Lung (tissue), 12 donors: ENCODE data around the gene DCAF12. TPM values are rescaled to one million over a fixed set of nuclear protein-coding genes. Genes with fewer than 3 reads are reported as not detected.
"Not testable (repeated sequence)": the region's sequence is repeated elsewhere in the genome, so short reads cannot be mapped to it uniquely, and the experiment has no call there.

ENCODE experiments used
- ATAC-seq: fragments of 200-7000 bp; cut with Tn5 transposase; one replicate; pipeline ENCODE4 v1.9.1; 2020; ENCODE audit warnings: moderate number of reproducible peaks; ENCODE audit not compliant: insufficient read depth, low FRiP score
- DNase-seq, 3 donors: peaks; one replicate each; pipeline ENCODE4 v3.0.0-alpha.2; 2013 to 2017
- H3K27ac ChIP-seq, 2 donors: one replicate each; pipeline ENCODE4 v1.5.1; 2013; ENCODE audit warnings: mild to moderate bottlenecking in 2 of 2, moderate library complexity in 2 of 2, control low read depth in 1 of 2, inconsistent platforms in 1 of 2, low read depth in 1 of 2, low read length in 1 of 2
- H3K27me3 ChIP-seq, 3 donors: one replicate each; pipeline ENCODE4 v1.5.1; 2013; ENCODE audit warnings: low read length in 2 of 3; ENCODE audit not compliant: control insufficient read depth in 3 of 3, insufficient read depth in 3 of 3
- H3K36me3 ChIP-seq, 4 donors: one replicate each; pipeline ENCODE4 v1.5.1; 2013; ENCODE audit warnings: low read length in 4 of 4, mild to moderate bottlenecking in 1 of 4, moderate library complexity in 1 of 4; ENCODE audit not compliant: control insufficient read depth in 4 of 4, insufficient read depth in 4 of 4
- H3K4me1 ChIP-seq, 5 donors: one replicate each; pipeline ENCODE4 v1.5.1; 2013; ENCODE audit warnings: low read length in 5 of 5, mild to moderate bottlenecking in 2 of 5, moderate library complexity in 1 of 5; ENCODE audit not compliant: control insufficient read depth in 5 of 5, insufficient read depth in 5 of 5
- H3K4me3 ChIP-seq: one replicate; pipeline ENCODE4 v1.5.1; 2013; ENCODE audit warnings: mild to moderate bottlenecking, control low read depth, moderate library complexity
- H3K9ac ChIP-seq, 2 donors: one replicate each; pipeline ENCODE4 v1.5.1; 2013; ENCODE audit warnings: low read length in 2 of 2, control low read depth in 1 of 2; ENCODE audit not compliant: insufficient read depth in 1 of 2
- H3K9me3 ChIP-seq, 4 donors: one replicate each; pipeline ENCODE4 v1.5.1; 2013; ENCODE audit warnings: low read length in 3 of 4, mild to moderate bottlenecking in 1 of 4, moderate library complexity in 1 of 4; ENCODE audit not compliant: control insufficient read depth in 4 of 4, insufficient read depth in 3 of 4
- CTCF ChIP-seq: IDR thresholded peaks from 2 replicates; pipeline ENCODE4 v1.5.1; 2012; ENCODE audit warnings: mild to moderate bottlenecking; ENCODE audit errors: control extremely low read depth, extremely low read depth
- WGBS, 2 donors: extraction: QIAGEN DNeasy Blood & Tissue Kit; methylation state at CpG; one replicate each; pipeline ENCODE4 v1.1.7; 2013; 5-methylcytosine and 5-hydroxymethylcytosine counted together
- polyA plus RNA-seq, 2 donors: library from polyadenylated mRNA; stranded (reverse); fragments of 200-250 nt; gene quantifications; one replicate each; pipeline ENCODE4 v1.2.1, GENCODE V29; 2013
- total RNA-seq, 2 donors: library from RNA; depleted of rRNA in 1 of 2; stranded (reverse); fragments of >200 nt in 1 of 2; gene quantifications; one replicate each; pipeline ENCODE4 v1.2.1, GENCODE V29; 2014 to 2021
- donor health status: control.
- donor health status: control.
- donor health status: Bipolar disorder and iron deficiency.
- donor health status: healthy.
- donor health status: DM: yes; HTN: yes; CAD: no.

The DCAF12 gene
- total and polyA plus RNA-seq, 4 donors: 14.1 to 53.1 (median 29.8) TPM

DNA sequence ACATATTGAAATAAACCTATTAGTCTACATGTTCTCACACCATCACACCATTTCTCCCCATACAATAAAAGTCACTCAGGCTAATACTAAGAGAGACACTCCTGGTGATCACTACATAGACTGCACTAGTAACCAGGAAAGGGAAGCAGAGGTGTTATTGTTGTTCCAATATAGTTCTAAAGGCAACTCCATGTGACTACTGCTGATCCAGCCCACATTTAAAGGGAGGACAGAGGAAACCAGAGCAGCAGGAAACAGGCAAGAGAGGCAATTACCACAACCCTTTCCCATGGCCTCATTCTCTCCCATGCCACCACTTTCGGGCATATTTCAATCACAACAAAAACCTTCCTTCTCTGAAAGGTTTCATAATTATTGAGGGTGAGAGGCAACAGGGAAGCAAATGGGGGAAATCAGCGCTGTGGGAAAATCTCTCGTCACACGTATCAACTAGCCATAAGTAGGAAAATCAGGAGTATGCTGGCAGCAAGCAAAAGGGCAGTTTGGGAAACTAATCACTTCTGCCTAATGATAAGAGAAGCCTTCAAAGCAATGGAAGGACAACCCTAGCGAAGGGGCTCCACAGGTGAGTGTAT lies 79.6 kb downstream of the DCAF12 start:
- ATAC-seq: no peak
- H3K9ac ChIP-seq: peak overlapping the region in 1 of 2 donors; percentile 49
- peak in 1 of 3 donors; percentile 21 for DNase-seq
- peaks cover 0 to 24% (median 10%) of the 10 kb centered on the region in 5 donors for H3K4me1 ChIP-seq
- 33 to 57% methylated on average over 5 of the region's 5 CpGs for WGBS, 2 donors
- no peaks in the 10 kb centered on the region for H3K36me3 ChIP-seq
- H3K27me3 ChIP-seq: no peaks in the 10 kb centered on the region
- H3K9me3 ChIP-seq: no peaks in the 10 kb centered on the region
- H3K27ac ChIP-seq: peak overlapping the region in 1 of 2 donors; percentile 32
- no peak for TF ChIP-seq CTCF
- H3K4me3 ChIP-seq: no peak overlapping the region

- ATAC-seq (no peak), DNase-seq (no peak)
- Histone ChIP-seq H3K4me1 (peaks cover 0 to 24% (median 10%) of the 10 kb centered on the region in 5 donors), H3K4me3 (no peak overlapping the region), H3K27ac (no peak overlapping the region), H3K27me3 (no peaks in the 10 kb centered on the region), H3K9me3 (no peaks in the 10 kb centered on the region), H3K9ac (no peak overlapping the region), H3K36me3 (no peaks in the 10 kb centered on the region)
- WGBS, 2 donors: 78 to 80% methylated on average over 3 of the region's 3 CpGs
- no peak for TF ChIP-seq CTCF
Observed at GRCh38 chr9:34045903-34046302, 80.6 kb downstream of the DCAF12 start.

- ATAC-seq, H3K9me3 ChIP-seq, H3K4me1 ChIP-seq, DNase-seq, H3K9ac ChIP-seq, H3K27ac ChIP-seq, H3K27me3 ChIP-seq, H3K4me3 ChIP-seq, H3K36me3 ChIP-seq: not testable (repeated sequence)
- 93 to 94% methylated on average over 10 of the region's 10 CpGs for WGBS, 2 donors
Observed at GRCh38 chr9:34042074-34042473, 84.4 kb downstream of the DCAF12 start.

- not testable (repeated sequence) for DNase-seq, ATAC-seq, H3K4me3 ChIP-seq, H3K4me1 ChIP-seq, H3K27ac ChIP-seq, H3K9ac ChIP-seq, H3K9me3 ChIP-seq, H3K27me3 ChIP-seq, H3K36me3 ChIP-seq
- 95 to 97% methylated on average over 33 to 37 of the region's 37 CpGs for WGBS, 2 donors
Observed at GRCh38 chr9:34038851-34039250, 87.6 kb downstream of the DCAF12 start.
